ENCODE measurements around the gene URB1.

URB1 gene

DNA sequence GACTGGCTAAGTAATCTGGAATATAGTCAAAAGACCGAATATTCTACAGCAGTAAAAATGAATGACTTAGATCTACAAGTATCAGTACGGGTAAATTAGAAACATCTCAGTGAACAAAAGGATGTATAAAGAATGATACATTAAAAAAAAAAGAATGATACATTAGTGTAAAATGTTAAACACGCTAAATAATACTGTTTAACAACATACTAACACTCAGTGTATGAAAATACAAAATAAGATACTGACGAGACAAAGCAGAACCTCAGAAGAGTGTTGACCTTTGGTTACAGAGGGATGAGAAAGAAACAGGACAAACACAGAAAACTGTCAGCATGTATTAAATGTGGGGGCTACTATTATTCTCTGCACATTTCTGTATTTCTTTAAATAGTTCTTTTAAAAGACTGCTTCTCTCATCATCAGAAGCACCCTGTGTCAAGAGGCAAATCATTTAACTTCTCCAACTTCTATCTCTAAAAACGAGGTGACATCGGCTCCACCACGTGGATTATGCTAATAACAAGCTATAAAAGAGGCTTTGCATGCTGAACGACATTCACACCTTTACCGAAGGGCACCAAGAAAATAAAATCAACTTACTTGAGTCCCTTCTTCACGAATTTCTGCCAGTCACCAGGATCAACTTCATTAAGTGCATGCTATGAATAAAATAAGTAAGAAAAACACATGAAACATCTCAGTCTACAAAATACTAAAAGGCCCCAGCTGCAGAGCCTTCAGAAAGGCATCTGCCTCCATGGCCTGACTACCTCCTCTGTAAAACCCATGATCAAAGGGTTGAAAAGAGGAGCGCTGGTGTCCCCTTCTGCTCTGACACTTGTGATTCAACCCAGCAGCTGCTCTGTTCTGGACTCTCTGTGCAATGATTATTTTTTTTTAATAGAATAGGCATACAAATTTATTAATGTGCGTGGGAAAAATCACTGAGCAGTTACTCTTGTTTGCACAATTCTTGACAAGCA is 51.7 kb downstream of the URB1 start:
- no peak for DNase-seq

DNA sequence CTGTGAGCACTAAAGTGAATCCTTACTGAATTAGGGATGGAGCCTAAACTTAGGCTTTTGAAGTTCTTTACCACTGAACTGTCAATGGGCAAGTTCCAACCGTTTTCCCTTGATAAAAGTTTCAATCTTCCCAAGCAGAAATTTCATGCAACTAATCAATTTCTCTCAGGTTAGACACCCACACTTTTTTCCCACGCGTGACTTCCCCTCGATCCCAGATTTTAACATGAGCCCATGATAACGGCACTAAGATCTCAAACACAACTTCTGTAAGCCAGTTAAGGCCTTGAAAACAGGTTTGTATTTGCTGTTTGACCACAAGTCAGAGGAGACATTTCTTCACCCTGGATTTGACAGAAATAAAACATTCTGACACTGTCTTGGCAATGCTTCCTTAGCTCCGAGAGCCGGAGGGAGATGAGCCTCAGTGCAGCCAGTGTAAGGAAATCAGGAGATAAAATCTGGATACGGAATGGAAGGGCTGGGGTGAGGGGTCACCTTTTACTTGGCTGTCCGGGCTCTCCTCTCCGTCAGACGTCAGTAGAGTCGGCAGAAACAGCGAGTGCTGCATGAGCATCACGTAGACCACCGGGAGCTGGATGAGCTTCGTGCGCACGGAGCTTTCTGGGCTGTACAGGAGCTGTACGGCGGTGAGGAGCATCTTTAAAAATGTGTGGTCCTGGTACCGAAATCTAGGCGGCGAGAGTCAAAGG is 54.4 kb downstream of the URB1 start:
- DNase-seq, result no peak

DNA sequence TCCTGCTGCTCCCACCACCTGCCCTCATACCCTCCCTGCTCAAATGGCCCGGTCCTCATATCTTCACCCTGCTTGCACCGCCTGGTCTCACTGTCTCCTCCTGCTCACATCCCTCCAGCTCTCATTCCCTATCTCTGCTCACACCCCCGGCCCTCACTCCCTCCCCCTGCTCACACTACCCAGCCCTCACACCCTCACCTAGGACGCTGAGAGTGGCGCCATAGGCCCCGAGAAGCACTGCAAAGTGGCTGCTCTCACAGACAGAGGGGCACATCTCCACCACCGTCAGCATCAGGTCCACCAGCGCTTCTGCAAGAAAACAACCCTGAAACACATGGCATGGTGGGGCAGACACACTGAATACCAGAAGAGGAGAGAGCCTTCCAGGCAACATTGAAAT is 55.6 kb downstream of the URB1 start:
- no peak for DNase-seq

DNA sequence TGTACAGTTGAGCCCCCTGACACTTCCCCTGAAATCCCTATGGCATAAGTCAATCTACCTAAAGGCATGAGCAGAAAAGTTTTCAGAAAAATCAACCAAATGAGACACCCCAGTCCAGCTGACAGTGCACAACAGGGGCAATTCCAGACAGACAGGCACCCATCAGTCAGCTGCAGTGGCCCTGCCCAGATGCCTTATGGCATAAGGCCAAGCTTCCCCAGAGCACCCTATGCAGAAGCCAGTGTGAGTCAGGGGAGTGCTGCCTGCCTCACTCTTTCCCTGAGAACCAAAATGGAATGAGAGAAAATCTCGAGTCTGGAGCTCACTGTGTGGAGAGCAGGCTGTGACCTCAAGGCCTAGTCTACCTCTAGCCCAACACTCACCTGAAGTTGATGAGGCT is 56.1 kb downstream of the URB1 start:
- DNase-seq, result no peak

DNA sequence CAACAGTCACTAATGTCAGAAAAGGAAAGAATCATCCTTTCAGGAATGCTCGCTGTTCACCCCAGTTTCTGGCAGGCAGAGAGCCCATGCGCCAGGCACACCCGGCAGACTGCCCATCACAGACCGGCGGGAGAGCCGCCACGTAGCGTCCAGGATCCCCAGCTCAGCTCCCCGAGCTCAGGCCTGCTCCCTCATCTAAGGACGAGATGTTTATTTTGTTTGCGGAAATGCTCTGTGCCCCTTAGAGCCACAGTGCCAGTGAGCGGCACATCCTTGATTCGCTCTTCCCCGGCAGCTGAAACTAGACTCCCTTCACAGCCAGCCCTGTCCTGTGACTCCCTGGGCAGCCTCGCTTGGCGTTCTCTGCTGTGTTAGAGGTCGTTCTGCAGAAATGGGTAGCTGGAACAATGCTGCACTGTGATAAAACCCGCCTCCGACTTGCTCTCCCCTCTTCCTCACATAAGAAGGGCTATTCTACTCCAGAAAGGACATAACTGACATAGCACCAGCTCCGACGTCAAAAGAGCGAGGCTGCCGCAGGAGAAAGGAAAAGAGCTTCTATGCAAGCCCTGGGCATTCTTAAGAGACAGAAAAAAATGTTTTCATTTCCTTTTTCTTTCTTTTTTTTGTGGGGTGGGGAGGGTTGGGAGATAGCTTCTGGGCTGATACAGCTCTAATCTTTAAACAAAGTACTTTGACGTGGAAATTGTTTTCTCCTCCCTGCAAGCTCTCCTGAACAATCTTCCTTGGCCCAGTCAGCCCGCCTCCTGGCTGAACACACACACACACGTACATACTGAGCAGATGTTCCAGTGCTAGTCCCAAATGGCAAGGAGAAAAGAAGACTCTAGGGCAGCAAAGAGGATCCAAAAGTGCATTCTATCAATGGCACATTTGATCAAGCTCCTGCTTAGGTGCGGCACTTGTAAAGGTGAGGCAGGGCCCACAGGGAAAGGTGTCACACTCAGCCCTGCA is 56.9 kb downstream of the URB1 start:
- no peak for DNase-seq

DNA sequence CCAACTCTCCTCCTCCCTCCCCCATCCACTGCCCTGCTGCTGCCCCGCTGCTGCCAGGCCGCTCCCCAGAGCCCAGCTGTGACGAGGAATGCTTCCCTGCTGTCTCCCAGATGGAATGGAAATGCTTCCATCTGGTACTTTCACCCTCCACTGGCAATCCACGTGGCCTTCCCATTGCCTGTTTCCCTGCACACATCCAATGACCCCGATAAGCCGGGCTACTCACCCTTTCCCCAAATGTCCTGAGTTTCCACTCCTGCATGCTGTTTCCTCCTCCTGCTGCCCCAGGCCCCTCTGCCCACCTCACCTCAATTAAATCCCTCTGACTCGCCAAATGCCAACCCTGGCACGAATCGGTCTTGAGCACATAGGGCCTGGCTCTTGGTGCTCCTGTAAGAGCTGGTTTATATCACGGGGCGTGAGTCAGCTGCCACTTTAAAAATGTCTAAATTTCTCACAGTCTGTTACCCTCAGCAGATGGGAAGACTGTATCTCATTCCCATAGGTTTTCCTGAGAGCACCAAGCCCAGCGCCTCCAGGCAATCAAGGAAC is 57.8 kb downstream of the URB1 start:
- no peak for DNase-seq

DNA sequence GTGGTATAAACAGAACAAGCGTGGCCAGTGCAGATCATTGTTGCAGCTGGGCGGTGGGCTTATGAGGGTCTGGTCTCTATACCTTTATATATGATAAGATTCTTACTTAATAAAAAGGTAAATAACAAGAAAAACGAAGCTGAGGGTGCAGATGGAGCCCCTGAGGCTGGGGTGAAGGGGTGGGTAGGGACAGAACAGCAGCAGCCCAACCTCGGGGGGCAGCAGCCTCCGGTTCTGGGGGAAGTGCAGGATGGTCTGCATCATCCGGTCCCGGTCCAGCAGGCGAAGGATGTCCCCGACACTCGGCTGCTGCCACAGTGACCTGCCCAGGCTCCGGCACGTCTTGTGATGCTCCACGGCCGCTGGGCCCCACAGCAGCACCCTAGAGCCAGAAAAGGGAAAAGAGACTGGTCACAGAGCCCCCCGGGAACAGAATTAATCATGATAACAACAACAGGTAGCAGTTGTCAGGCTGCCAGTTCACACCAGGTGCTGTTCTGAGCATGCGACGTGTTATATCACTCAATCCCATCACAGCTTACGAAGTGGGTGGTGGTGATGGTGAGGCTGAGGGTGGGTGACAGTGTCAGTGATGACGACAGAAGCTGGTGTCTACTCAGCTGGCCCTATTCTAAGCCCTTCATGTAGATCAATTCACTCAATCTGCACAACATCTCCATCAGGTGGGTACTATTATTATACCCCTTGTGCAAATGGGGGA is 58.7 kb downstream of the URB1 start:
- no peak for DNase-seq

DNA sequence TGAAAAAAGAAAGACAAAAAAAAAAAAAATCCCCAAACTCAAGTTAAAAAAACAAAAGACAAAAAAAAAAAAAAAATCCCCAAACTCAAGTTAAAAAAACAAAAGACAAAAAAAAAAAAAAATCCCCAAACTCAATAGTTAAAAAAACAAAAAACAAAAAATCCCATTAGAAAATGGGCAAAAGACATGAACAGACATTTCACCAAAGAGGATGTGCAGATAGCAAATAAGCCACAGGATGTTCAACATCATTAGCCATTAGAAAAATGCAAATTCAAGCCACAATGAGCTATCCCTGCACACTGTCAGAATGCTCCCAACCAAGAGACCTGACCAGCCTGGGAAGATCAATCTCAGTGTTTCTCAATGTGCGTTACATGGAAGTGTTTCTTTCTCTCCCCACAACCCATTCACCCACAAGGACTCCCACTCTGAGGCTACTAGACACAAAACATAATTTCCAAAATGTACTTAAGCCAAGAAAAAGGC is 60.3 kb downstream of the URB1 start:
- DNase-seq, result no peak

DNA sequence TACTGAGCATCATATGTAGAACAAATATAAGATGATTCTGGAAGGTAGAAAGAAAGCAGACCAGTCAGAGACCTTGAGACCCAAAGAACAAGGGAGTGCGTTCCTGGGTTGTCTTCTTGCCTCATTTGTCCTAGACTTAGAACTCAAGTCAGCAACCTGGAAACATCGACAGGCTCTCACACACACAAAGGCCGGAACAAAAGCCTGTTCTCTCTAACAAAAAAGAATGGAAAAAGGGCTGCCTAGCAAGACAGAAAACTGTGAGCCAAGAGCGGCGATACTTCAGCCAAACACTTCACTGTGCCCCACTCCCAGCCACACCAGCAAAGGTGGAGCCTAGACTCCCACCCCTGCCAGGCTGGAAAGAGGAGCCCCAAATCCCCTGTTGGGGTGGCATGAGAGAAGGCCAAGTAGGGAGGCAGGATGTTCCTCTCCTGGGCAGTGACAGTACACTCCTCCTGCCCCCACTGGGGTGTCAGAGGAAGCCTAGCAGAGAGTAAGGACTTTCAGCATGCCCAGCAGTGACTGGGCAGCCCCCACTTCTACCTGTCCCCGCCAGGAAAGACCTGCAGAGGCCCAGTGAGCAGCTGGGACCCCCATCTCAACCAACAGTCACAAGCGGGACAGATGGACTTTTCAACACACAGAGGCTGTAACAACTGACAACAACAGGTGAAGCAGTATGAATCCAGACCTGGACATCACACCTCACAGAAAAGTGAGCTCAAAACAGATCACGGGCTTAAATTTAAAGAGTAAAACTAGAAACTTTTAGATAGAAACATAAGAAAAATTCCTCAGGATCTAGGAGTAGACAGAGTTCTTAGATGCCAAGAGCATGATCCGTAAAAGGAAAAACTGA is 61.1 kb downstream of the URB1 start:
- DNase-seq, result no peak

DNA sequence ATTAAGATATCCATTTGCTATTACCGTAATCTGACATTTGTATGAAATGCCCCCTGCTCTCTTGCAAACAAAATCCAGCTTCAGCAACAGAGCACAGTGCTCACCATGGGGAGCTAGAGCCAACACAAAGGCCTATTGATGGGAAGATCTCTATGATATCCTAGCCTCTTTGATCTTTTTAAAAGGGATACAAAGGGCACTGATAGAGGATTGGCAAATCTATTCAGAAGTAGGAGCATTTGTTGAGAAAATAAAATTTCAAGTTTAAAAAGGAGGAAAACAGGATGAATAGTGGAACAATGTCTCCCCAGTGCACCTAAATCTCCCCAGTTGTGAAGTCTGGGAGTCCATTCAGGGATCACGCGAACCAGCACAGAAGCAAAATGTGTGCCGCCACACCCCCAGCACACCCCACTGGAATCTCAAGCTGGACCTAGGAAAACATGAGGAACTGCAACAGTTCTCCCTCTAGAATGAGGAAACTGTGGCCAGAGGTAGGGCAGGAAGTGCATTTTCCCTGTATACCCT is 62.0 kb downstream of the URB1 start:
- DNase-seq, result no peak

DNA sequence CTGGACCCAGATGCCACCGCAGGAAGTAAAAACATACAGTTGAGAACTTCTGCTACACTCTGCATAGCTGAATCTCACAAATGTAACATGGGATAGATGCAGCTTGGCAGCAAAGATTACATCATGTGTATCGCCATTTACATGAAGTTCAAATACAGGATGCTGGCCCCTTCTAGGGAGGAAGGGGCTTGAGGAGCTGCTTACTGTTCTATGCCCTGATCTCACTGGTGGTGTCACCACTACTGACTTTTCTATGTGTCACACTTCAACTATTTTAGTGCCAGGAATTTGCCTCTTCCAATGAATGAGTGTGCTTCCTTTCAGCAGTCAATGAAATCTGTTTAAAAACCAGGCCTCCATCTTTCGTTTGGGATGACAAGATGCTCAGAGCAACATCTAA is 63.0 kb downstream of the URB1 start:
- no peak for DNase-seq

DNA sequence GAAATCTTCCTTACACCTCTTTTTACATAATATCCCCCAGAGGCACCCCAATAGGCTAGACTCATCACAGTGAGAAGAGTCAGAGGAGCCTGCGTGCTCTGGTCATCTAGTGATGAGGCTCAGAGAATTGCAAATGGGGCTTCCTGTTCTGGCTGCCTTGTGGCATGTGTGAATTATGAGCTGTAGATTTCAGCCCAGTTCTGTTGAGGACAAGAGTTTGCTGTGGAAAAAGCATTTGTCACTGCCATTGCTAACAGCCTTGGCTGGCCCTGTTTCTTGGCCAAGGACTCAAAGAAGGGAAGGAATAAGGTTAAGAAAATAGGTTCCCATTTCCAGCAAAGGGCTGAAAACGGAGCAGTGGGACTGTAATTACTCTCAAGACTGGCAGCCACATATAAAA is 63.5 kb downstream of the URB1 start:
- no peak for DNase-seq

DNA sequence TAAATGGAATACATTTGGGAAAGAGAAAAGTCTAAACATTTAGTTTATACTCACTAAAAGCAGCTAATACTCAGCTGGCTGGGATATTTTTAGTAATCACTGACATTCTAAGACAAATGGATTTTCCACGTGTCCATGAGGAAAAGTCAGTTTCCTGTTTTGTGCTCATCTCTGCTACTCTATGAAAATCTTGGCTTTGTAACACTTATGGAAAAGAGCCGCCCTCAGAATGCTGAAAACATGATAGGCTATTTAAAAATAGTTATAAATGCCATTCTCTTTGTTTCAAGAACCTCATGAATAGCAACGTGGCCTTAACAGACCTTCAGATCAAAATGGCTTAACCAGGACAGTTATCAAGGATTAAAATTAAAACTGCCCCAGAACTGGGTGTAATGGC is 64.2 kb downstream of the URB1 start:
- DNase-seq, result no peak

DNA sequence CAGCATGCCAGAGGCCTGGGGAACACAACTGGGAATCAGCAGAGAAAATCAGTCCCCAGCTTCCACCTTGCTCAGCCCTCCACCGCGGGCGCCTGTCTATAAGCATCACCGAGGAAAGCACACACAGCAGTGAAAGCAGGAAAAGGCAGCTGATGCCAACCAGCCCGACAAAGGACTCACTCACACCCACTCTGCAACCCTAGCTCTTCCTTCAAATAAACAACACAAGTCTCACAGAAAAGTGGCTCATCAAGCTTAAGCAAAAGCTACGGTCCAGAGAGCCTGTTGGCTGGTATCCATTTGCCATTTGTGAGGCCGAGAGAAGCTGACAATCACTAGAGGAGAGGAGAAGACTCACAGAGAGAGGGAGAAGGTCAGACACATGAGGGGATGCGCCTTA is 67.1 kb downstream of the URB1 start:
- no peak for DNase-seq

DNA sequence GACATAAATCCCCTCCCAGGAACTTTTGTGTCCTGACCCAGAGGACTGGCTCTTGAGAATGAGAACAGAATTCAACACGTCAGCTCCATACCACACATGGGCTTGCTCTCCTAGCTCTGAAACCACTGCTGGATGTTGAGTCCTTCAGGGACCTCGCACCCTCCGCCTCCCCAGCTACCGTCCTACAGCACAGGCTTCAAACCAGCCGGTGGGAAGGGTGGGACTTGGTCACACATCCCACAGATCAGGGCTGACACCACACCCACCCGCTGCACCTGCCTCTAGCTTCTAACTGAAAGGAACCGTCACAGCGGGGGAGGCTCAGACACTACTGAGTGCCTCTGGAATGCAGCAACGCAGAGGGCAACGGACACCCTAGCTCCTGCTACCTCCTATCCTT is 70.1 kb downstream of the URB1 start:
- DNase-seq, result no peak

DNA sequence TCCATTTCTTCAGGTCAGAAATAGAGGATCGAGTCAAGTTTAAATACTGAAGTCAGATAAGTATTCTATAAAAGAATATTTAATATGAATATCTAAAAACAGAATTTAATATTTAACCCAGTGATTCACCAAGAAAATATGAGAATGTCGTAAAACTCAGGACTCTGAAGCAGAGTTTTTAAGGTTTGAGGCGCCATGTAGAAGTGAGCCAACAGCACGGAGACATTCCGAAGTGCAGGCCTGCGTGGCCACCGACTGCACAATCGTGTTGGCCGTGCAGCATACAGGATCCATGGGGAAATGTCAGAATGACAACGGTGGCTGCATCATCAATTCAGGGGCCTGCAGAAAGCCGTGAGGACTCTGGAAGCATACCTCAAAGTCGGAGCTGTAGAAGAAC is 70.7 kb downstream of the URB1 start:
- DNase-seq, result no peak

DNA sequence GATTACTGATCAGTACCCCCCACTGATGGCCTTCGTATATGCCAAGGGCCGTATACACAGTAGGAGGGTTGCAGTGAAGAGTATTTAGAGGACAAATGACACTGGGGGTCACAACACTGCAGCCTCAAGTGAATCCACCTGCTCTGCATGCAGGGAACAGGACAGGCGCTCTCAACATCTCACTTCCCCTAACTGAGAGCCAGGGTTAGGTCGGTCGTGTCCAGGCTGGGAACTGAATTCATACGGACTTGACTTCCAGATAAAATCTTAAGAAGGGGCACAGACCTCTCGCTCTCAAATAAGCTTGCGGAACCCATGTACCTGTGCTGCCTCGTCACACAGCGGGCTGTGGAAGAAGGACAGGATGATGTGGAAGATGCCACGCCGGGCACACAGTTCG is 71.3 kb downstream of the URB1 start:
- no peak for DNase-seq

DNA sequence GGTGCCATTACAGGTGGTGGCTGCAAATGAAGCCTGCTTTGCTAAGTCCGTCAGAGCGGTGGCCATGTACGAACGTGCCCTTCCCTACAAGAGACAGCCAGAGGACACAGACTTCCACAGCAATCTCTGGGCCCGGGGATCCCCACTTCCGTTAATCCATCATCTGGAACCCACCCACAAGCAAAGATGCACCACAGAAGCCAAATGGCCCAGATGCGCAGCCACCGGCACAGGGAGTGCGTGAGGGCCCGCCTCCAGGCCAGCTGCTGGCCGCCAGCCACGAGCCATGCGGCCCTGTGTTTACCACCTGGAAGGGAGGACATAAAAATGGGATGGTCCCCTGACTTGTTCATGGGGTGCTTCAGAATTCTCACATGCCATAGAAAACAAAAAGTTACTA is 72.1 kb downstream of the URB1 start:
- DNase-seq, result no peak

DNA sequence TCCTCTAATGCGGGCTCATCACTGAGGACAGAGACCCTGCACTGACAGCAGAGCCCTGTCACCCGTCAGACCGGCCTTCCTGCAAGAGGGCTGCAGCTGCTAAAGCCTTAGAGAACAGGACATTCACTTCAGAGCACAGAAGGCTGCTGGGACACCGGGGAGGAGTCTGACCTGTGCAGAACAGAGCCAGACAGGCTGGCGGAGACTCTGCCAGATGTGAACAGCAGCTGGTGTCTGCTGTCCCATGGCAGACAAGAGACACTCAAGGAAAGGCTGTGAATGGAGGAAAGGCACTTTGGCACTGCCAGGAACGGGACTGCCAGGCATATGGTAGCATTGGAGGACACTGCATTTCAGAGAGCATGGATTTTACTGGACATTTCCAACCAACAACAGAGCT is 72.8 kb downstream of the URB1 start:
- DNase-seq, result no peak

DNA sequence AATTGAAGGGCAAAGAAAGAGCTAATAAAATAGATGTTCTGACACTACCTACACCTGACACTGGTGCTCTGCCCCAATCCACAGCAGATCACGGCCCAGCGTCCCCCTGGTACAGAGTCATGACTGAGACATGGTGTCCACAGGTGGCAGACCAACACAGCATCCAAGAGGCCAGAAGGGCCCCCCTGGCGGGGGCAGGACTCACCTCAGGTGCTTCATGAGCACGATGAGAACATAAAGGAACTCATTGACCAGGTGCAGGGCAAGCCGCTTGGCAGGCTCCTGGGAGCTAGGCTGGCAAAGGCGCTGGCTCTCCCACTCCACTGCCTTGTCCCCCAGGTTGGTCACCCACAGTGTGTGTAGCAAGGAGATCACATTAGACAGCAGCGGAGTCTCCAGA is 73.8 kb downstream of the URB1 start:
- no peak for DNase-seq

DNA sequence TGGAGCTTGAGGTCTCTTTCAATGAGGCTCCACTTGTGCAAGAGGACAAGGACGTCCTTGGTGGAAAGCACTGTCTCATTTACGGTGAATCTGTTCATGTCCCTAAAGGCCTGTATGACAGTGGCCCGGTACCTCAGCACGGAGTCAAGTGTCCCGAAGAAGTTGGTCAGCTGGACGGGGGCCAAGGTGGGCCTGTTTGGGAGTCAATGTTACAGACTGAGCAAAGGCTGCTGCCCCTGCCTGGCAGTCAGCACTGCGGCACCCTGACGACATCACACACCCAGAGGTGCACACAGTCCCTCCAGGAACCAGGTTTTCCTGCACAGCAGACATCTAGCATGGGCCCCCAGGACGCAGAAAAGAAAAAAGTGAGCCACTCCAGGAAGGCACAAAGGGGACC is 75.1 kb downstream of the URB1 start:
- DNase-seq, result no peak
